Fibroblast of the conjunctiva (primary cell): ENCODE results near the gene CA7.

Experiments
- DNase-seq: peaks from one replicate; pipeline ENCODE4 v3.0.0-alpha.2; 2010; ENCODE audit warnings: low read depth

CA7 gene

DNA sequence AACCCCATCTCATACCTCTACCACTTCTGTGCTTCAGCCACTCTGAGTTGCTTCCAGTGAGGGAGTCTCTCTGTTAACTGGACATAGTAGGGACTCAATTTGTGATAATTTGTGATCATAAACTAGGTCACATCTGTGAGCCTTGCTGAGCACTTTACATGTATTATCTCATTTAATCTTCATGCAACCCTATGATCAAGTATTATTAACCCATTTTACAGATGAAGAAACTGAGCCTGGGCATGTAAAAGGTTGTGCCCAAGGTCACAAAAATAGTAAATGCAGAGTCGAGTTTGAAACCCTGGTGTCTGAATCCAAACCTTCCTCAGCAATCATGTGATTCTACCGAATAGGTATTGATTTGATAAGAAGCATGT, 54.7 kb downstream of the CA7 start:
- no peak for DNase-seq

DNA sequence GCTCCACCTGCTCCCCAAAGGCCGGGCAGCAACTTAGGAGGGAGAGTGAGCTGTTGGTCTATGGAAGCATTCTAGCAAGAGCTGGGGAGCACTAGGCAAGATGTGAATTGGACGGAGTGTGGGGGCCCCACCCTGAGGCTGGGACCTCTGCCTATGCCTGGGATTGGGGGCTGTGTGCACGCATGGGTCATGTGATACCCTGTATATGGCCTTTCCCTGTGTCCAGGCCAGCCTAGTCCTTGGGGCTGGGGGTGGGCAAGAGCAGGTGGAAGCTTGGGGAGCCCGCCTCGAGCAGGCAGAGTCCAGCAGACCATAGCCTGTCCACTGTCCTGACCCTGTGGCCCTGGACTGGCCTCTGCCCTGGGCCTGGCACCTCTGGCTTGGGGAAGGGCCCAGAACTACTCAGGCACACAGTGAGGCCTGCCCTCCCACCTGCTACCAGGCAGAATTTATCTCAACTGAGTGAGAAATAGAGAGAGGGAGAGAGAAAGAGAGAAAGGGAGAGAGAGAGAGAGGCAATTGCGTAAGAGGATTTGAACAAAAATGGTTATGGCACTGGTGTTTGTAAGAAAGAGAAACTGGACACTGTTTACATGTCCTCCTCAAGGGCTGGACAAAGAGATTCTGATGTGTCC, 55.2 kb downstream of the CA7 start:
- peak; percentile 35 for DNase-seq

GRCh38 chr16:66899945-66900710, 55.9 kb downstream of the CA7 start:
- DNase-seq: peak; percentile 46

DNA sequence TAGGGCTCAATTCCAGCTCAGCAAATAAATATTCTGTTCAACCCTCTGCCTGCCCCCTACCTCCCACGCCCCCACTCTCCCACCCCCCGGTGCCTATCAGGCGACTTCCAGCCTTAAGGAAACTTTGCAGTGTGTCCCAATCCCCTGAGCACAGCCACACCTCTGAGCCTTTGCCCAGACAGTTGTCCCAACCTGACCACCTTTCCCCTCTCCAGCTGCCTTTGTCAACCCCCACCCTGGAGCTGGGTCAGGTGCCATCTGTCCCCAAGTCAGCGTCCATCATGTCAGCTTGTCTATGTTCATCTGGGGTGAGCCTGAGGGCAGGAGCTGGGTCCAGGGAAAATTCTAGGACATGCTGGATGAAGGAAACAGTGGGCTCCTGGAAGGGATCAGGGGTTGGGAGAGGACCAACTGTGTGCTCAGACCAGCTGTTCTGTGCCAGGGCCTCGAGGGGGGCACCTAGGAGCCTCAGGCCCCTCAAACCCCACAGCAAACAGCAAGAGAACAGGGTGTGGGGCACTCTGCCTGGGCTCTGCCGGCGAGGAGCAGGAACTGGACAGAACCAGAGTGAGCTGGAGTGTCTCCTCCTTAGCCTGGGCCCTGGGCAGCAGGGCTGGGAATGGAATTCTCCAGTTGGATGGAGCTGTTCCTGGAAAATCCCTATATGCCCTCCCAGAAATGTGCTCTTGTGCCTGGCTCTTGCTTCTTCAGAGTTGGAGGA, 56.7 kb downstream of the CA7 start:
- DNase-seq: no peak

DNA sequence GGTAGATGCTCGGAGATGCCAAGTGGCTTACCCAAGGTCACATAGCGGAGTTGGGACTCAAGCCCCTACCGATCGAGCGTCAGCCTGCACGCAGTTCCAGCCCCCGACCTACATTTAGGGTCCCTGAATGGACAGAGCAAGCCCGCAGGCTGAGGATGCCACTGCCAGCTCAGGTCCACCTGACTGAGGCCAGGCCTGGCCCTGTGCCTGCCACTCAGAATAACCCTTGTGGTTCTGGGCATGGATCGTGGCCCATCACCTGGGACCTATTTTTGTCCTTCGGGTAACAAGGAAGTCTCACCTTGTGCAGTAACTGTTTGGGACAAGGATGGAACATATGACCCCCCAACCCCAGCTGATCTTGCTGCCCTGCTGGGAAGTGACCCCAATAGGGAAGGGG, 57.4 kb downstream of the CA7 start:
- no peak for DNase-seq

DNA sequence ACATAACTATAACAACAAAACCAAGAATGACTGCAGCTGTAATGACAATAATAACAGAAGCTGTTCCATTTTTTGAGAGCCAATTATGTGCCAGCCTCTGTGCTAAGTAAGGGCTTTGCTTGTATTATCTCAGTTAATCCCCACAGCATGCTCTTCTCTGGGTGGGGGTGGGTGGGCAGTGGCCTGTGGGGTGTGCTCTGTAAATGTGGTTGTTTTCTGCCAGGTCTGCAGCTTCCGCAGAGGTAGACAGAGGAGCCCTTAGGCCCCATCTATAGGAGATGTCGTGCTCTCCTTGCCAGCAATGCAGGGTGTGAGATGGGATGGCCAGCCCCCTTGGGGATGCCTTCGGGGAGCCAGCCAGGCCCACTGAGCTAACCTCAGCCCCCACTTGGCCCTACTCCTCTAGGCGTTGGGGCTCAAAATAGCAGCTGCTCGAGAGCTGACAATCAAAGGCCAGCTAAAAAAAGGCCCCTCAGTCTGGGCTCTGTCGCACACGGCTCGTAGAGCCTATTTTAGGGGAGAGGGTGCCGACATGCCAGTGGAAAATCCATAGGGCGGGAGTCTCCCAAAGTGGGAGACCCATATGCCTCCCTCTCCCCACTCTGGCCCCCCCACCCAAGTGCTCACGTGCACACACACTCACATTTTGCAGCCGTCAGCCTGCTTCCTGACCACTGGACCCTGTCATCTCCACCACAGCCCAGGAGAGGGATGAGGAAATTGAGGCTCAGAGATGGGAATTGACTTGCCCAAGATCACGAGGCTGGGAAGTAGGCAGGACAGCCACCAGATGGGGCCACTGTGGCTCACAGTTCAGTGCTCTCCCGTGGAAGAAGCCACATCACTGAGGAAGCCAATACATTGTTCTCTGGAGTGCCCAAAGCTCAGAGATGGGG, 58.7 kb downstream of the CA7 start:
- no peak for DNase-seq
